ENCODE results near the gene TMEM138.

DNA sequence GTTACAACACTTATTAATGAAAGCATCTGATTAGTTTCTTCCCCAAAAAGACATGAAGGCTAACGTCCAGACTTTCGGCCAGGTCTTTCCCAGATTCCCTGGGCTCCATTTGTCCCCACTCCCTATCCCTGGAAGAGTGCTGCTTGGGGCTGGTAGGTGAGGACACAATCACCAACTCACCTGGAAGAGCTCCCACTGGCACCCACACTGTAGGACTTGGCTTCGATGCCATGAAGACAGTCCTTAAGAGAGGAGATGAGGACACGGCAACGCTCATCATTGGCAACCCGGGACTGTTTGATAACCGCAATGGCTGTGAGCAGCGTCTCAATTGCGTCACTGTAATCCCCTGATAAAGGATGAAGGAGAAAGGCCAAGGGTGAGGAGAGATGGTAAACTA is 49.4 kb downstream of the TMEM138 start:
- TF ChIP-seq GATA2 (IDR thresholded peaks at IDR 0.05; ENCODE audit: low read depth, low read length) (no peak), GATA3 (IDR thresholded peaks at IDR 0.05; ENCODE audit: low read depth, low read length) (no peak)

All from SH-SY5Y (cell line).